Measurements from ENCODE around the gene ZDHHC8.

DNA sequence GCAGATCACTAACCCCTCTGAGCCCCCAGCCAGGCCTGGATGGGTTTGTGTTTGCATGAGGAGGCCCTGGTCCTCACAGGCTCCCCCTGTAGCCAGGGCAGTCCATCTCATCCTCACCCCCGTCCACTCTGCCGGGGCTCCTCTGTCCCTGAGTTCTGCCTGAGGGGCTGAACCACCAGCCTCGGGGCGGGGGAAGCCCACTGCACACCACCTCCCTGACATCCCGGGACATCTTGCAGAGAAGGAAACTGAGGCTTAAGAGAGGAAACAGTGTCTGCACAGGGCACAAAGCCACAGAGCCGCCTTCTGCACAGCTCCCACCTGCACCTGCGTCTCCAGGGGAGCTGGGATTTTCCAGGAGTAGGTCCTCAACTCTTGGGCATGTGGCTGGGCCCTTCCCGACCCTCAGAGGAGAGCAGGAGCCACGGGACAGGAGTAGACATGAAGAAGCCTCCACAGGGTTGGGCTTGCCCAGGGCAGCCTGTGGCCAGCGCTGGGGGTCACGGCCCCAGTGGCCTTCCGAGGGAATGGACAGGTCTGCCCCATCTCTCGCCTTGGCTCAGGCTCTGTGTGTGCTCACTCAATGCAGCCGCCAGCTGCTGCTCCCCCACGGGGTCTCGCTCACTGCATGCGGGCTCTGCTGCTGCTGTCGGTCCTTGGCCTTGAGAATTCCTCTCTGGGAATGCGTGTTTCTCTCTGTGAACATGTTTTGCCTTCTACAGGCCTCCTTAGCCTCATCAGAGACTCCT, 64.7 kb downstream of the ZDHHC8 start:
- TF ChIP-seq CTCF (IDR thresholded peaks at IDR 0.05; ENCODE audit: poor library complexity) (no peak), EZH2 (IDR thresholded peaks at IDR 0.05; ENCODE audit: borderline replicate concordance) (no peak)

Measured in hepatocyte (in vitro differentiated cells).